ENCODE measurements around the gene PDE6B. TPM values are rescaled to one million over a fixed set of nuclear protein-coding genes. Genes with fewer than 3 reads are reported as not detected.

Gene PDE6B
- total and polyA plus RNA-seq, 2 experiments from 2014 or later, result 17.3 to 26.1 TPM

GRCh38 chr4:681736-682451 is 56.5 kb downstream of the PDE6B start:
- no peaks in the 10 kb centered on the region for H3K36me3 ChIP-seq (replicated peaks; ENCODE audit: insufficient read depth, low read depth)
- 94% methylated on average over 18 of the region's 58 CpGs for WGBS (ENCODE audit: low lambda C conversion rate, missing lambda C conversion rate)
- DNase-seq (ENCODE audit: low spot score), result peak; percentile 62
- H2AFZ ChIP-seq, result no peak overlapping the region
- H3K79me2 ChIP-seq, result no peaks in the 10 kb centered on the region
- TF ChIP-seq EZH2phosphoT487 (IDR thresholded peaks at IDR 0.05; ENCODE audit: low read depth, severe bottlenecking, unreplicated experiment), result no peak
- no peak for TF ChIP-seq EZH2 (IDR thresholded peaks at IDR 0.05; ENCODE audit: borderline replicate concordance)
- TF ChIP-seq CTCF (IDR thresholded peaks at IDR 0.05; ENCODE audit: poor library complexity), result no peak
- no peak overlapping the region for H3K27ac ChIP-seq
- no peaks in the 10 kb centered on the region for H3K9me2 ChIP-seq (replicated peaks; ENCODE audit: insufficient read depth)
- peaks cover 15% of the 10 kb centered on the region for H3K4me1 ChIP-seq (ENCODE audit: insufficient read depth)
- H4K20me1 ChIP-seq (ENCODE audit: insufficient read depth, poor library complexity, severe bottlenecking), result no peaks in the 10 kb centered on the region
- no peak overlapping the region for H3K4me3 ChIP-seq
- H3K27me3 ChIP-seq, result no peaks in the 10 kb centered on the region
- peak overlapping the region; percentile 51 for H3K4me2 ChIP-seq
- H3K9me3 ChIP-seq (ENCODE audit: low read depth), result no peaks in the 10 kb centered on the region

- no peak overlapping the region for H3K4me3 ChIP-seq
- 95% methylated on average over 23 of the region's 23 CpGs for WGBS (ENCODE audit: low lambda C conversion rate, missing lambda C conversion rate)
- H3K9me2 ChIP-seq (replicated peaks; ENCODE audit: insufficient read depth), result no peaks in the 10 kb centered on the region
- H3K4me1 ChIP-seq (ENCODE audit: insufficient read depth), result peaks cover 21% of the 10 kb centered on the region
- H4K20me1 ChIP-seq (ENCODE audit: insufficient read depth, poor library complexity, severe bottlenecking), result no peaks in the 10 kb centered on the region
- H3K27me3 ChIP-seq, result no peaks in the 10 kb centered on the region
- no peak overlapping the region for H3K4me2 ChIP-seq
- no peaks in the 10 kb centered on the region for H3K36me3 ChIP-seq (replicated peaks; ENCODE audit: insufficient read depth, low read depth)
- H3K9me3 ChIP-seq (ENCODE audit: low read depth), result no peaks in the 10 kb centered on the region
- H3K27ac ChIP-seq, result no peak overlapping the region
- H3K79me2 ChIP-seq, result no peaks in the 10 kb centered on the region
- TF ChIP-seq EZH2 (IDR thresholded peaks at IDR 0.05; ENCODE audit: borderline replicate concordance), result no peak
- no peak for TF ChIP-seq CTCF (IDR thresholded peaks at IDR 0.05; ENCODE audit: poor library complexity)
- TF ChIP-seq EZH2phosphoT487 (IDR thresholded peaks at IDR 0.05; ENCODE audit: low read depth, severe bottlenecking, unreplicated experiment), result no peak
- no peak overlapping the region for H2AFZ ChIP-seq
- no peak for DNase-seq (ENCODE audit: low spot score)
These were observed 57.3 kb downstream of the PDE6B start for GRCh38 chr4:682490-683172.

GRCh38 chr4:683247-683897 is 58.0 kb downstream of the PDE6B start:
- Histone ChIP-seq H3K9me3 (ENCODE audit: low read depth) (no peaks in the 10 kb centered on the region), H3K4me3 (no peak overlapping the region), H3K9me2 (replicated peaks; ENCODE audit: insufficient read depth) (no peaks in the 10 kb centered on the region), H3K36me3 (replicated peaks; ENCODE audit: insufficient read depth, low read depth) (no peaks in the 10 kb centered on the region), H3K4me2 (no peak overlapping the region), H4K20me1 (ENCODE audit: insufficient read depth, poor library complexity, severe bottlenecking) (no peaks in the 10 kb centered on the region), H3K27ac (no peak overlapping the region), H3K4me1 (ENCODE audit: insufficient read depth) (peaks cover 27% of the 10 kb centered on the region), H3K27me3 (no peaks in the 10 kb centered on the region), H2AFZ (no peak overlapping the region), H3K79me2 (no peaks in the 10 kb centered on the region)
- 89% methylated on average over 22 of the region's 25 CpGs for WGBS (ENCODE audit: low lambda C conversion rate, missing lambda C conversion rate)
- no peak for DNase-seq (ENCODE audit: low spot score)
- TF ChIP-seq EZH2phosphoT487 (IDR thresholded peaks at IDR 0.05; ENCODE audit: low read depth, severe bottlenecking, unreplicated experiment) (no peak), EZH2 (IDR thresholded peaks at IDR 0.05; ENCODE audit: borderline replicate concordance) (no peak), CTCF (IDR thresholded peaks at IDR 0.05; ENCODE audit: poor library complexity) (no peak)
